IMR-90 (cell line): Measurements from ENCODE around the gene FGF7. TPM values are rescaled to one million over a fixed set of nuclear protein-coding genes. Genes with fewer than 3 reads are reported as not detected.

Experiments used
- ATAC-seq: fragments of 200-7000 bp; cut with Tn5 transposase; 2 replicates; pipeline ENCODE4 v1.9.1; 2020; ENCODE audit warnings: low read depth, mild to moderate bottlenecking, moderate library complexity
- BruUV-seq: library from RNA; stranded (reverse); fragments of 400-500 nt; replicated peaks from 2 replicates; lab custom pipeline; 2021; lab: Mats Ljungman, UMichigan
- CTCF ChIA-PET: fragments of 300-600 bp; formaldehyde crosslinking; extraction: SDS; loops from one replicate; lab custom pipeline; 2021; ENCODE audit warnings: antibody characterized with exemption; lab: Yijun Ruan, JAX
- POLR2A ChIA-PET: fragments of 300-600 bp; sonication (Branson Sonifier 250); formaldehyde crosslinking; loops from one replicate; lab custom pipeline; 2022; ENCODE audit warnings: antibody characterized with exemption; ENCODE audit not compliant: unreplicated experiment; lab: Charles Lee
- DNase-seq: peaks from one replicate; pipeline ENCODE4 v3.0.0; 2013
- H2AFZ ChIP-seq: replicated peaks from 2 replicates; pipeline ENCODE3; 2013; ENCODE audit warnings: low read length, mild to moderate bottlenecking; ENCODE audit not compliant: poor library complexity
- H2AK5ac ChIP-seq: 2 replicates; pipeline ENCODE4 v1.6.1; 2013; ENCODE audit warnings: low read depth, low read length, inconsistent platforms
- H2AK9ac ChIP-seq: replicated peaks from 2 replicates; pipeline ENCODE3; 2013; ENCODE audit warnings: mild to moderate bottlenecking, low read depth, low read length, moderate library complexity; ENCODE audit not compliant: poor library complexity
- H2BK120ac ChIP-seq: 2 replicates; pipeline ENCODE4 v1.6.1; 2013; ENCODE audit warnings: low read depth, low read length, inconsistent platforms
- H2BK15ac ChIP-seq: 3 replicates; pipeline ENCODE4 v1.6.1; 2013; ENCODE audit warnings: low read depth, low read length, inconsistent platforms
- H2BK20ac ChIP-seq: 2 replicates; pipeline ENCODE4 v1.6.1; 2013; ENCODE audit warnings: low read depth, mild to moderate bottlenecking, inconsistent platforms, low read length, moderate library complexity
- H2BK5ac ChIP-seq: 2 replicates; pipeline ENCODE4 v1.6.1; 2013; ENCODE audit warnings: mild to moderate bottlenecking, low read depth, low read length, inconsistent platforms; ENCODE audit not compliant: poor library complexity, severe bottlenecking
- H3K14ac ChIP-seq: replicated peaks from 2 replicates; pipeline ENCODE4 v1.6.1; 2013; ENCODE audit warnings: low read depth, low read length, inconsistent platforms
- H3K18ac ChIP-seq: 2 replicates; pipeline ENCODE4 v1.6.1; 2013; ENCODE audit warnings: low read depth, low read length, control low read depth
- H3K23ac ChIP-seq: 2 replicates; pipeline ENCODE4 v1.6.1; 2013; ENCODE audit warnings: low read depth, low read length, inconsistent platforms
- H3K27ac ChIP-seq: 2 replicates; pipeline ENCODE4 v1.5.1; 2013; ENCODE audit warnings: mild to moderate bottlenecking, control low read depth, low read length; ENCODE audit not compliant: insufficient read depth
- H3K27me3 ChIP-seq: 2 replicates; pipeline ENCODE4 v1.6.1; 2013; ENCODE audit warnings: low read length; ENCODE audit not compliant: control insufficient read depth, insufficient read depth
- H3K36me3 ChIP-seq: 2 replicates; pipeline ENCODE4 v1.6.1; 2013; ENCODE audit warnings: low read length, mixed read lengths; ENCODE audit not compliant: control insufficient read depth, insufficient read depth
- H3K4ac ChIP-seq: 2 replicates; pipeline ENCODE4 v1.6.1; 2013; ENCODE audit warnings: low read depth, low read length, inconsistent platforms
- H3K4me1 ChIP-seq: 2 replicates; pipeline ENCODE4 v1.6.1; 2013; ENCODE audit warnings: low read length, mixed read lengths; ENCODE audit not compliant: control insufficient read depth, insufficient read depth
- H3K4me2 ChIP-seq: 2 replicates; pipeline ENCODE4 v1.6.1; 2013; ENCODE audit warnings: low read depth, mild to moderate bottlenecking, control low read depth, low read length, moderate library complexity
- H3K4me3 ChIP-seq: 2 replicates; pipeline ENCODE4 v1.5.1; 2013; ENCODE audit warnings: low read depth, mild to moderate bottlenecking, control low read depth, low read length, moderate library complexity; ENCODE audit not compliant: insufficient read depth
- H3K56ac ChIP-seq: 2 replicates; pipeline ENCODE4 v1.6.1; 2013; ENCODE audit warnings: low read length, inconsistent platforms; ENCODE audit not compliant: insufficient read depth; ENCODE audit errors: extremely low read depth
- H3K79me1 ChIP-seq, 2 experiments: 2 replicates each; pipeline ENCODE4 v1.6.1; 2013; ENCODE audit warnings: low read length in 2 of 2, inconsistent platforms in 1 of 2, low read depth in 1 of 2
- H3K9ac ChIP-seq: 2 replicates; pipeline ENCODE4 v1.6.1; 2013; ENCODE audit warnings: low read depth, low read length, control low read depth
- H3K9me1 ChIP-seq: 2 replicates; pipeline ENCODE4 v1.6.1; 2013; ENCODE audit warnings: low read length, inconsistent platforms; ENCODE audit not compliant: insufficient read depth
- H3K9me3 ChIP-seq: 2 replicates; pipeline ENCODE4 v1.6.1; 2013; ENCODE audit warnings: low read length; ENCODE audit not compliant: control insufficient read depth, insufficient read depth
- H4K20me1 ChIP-seq: 2 replicates; pipeline ENCODE4 v1.6.1; 2013; ENCODE audit warnings: low read length, inconsistent platforms; ENCODE audit not compliant: insufficient read depth
- H4K5ac ChIP-seq: 2 replicates; pipeline ENCODE4 v1.6.1; 2013; ENCODE audit warnings: mild to moderate bottlenecking, low read depth, low read length, control low read depth
- H4K8ac ChIP-seq, 2 experiments: 2 replicates each; pipeline ENCODE4 v1.6.1; 2013; ENCODE audit warnings: low read depth in 2 of 2, low read length in 2 of 2, control low read depth in 1 of 2, inconsistent platforms in 1 of 2
- H4K91ac ChIP-seq: 2 replicates; pipeline ENCODE4 v1.6.1; 2013; ENCODE audit warnings: low read depth, low read length, inconsistent platforms; ENCODE audit not compliant: insufficient read depth
- CEBPB ChIP-seq: IDR thresholded peaks from 2 replicates; pipeline ENCODE4 v1.6.1; 2012; ENCODE audit warnings: low read depth, low read length, improper control_type of control experiment
- MAZ ChIP-seq: IDR thresholded peaks from 2 replicates; pipeline ENCODE4 v1.6.1; 2012; ENCODE audit warnings: low read depth, mild to moderate bottlenecking, low read length, improper control_type of control experiment, moderate library complexity, borderline replicate concordance
- WGBS, 2 experiments: methylation state at CpG; one replicate each; pipeline versions ENCODE4 v1.1.5 to v1.1.7; 2013; ENCODE audit warnings: missing lambda C conversion rate in 2 of 2; ENCODE audit not compliant: insufficient read length in 1 of 2; ENCODE audit errors: extremely low coverage in 2 of 2; 5-methylcytosine and 5-hydroxymethylcytosine counted together
- dilution Hi-C: fragments of 300-500 bp; cut with HindIII; formaldehyde crosslinking; loops from one replicate; pipeline ENCODE4 v1.14.3; 2018; ENCODE audit warnings: low sequenced_read_pairs; ENCODE audit not compliant: unreplicated experiment
- in situ Hi-C: fragments of 300-500 bp; cut with MboI; formaldehyde crosslinking; loops from 3 replicates; pipeline ENCODE4 v1.14.3; 2019; ENCODE audit warnings: low sequenced_read_pairs, inconsistent platforms, mixed read lengths
- intact Hi-C: fragments of 100-400 bp; cut with micrococcal nuclease; formaldehyde crosslinking; loops from 2 replicates; pipeline ENCODE4 v1.10.0; 2022
- polyA plus RNA-seq, 3 experiments: library from polyadenylated mRNA; depleted of rRNA; stranded (reverse); fragments of >200 nt; gene quantifications; 2 replicates each; pipeline ENCODE4 v1.2.3, GENCODE V29; 2012; ENCODE audit warnings: low replicate concordance in 1 of 3
- total RNA-seq: library from RNA; depleted of rRNA; stranded (reverse); fragments of >200 nt; gene quantifications from 2 replicates; pipeline ENCODE4 v1.2.3, GENCODE V29; 2012

The FGF7 gene
- total and polyA plus RNA-seq, 2 of the 4 experiments (the other 2 are of a cell fraction): 27.3 to 34.8 TPM

GRCh38 chr15:49490966-49491365, 67.9 kb downstream of the FGF7 start:
- Histone ChIP-seq H3K14ac (no peak overlapping the region), H2BK20ac (no peak overlapping the region), H2AFZ (no peak overlapping the region), H4K5ac (peak overlapping the region; percentile 81; the same call in 1 of the 2 replicates), H4K91ac (no peak overlapping the region), H2AK5ac (no peak overlapping the region), H3K79me1 (no peaks in the 10 kb centered on the region), H2BK15ac (no peak overlapping the region; the same call in 2 of the 3 replicates), H3K4me2 (no peak overlapping the region), H4K20me1 (no peaks in the 10 kb centered on the region), H3K4ac (no peak overlapping the region), H3K4me3 (no peak overlapping the region), H3K23ac (no peak overlapping the region), H3K9me3 (no peaks in the 10 kb centered on the region), H3K36me3 (peaks cover 4% of the 10 kb centered on the region; the same call in 1 of the 2 replicates), H3K9ac (no peak overlapping the region), H4K8ac (peak overlapping the region in 1 of 2 experiments; percentile 11; a peak in 1 of 4 replicates), H3K9me1 (no peaks in the 10 kb centered on the region), H3K18ac (peak overlapping the region; percentile 95), H3K27ac (peak overlapping the region; percentile 47; the same call in 1 of the 2 replicates), H3K27me3 (no peaks in the 10 kb centered on the region), H2BK120ac (no peak overlapping the region), H2BK5ac (peak overlapping the region; percentile 92), H2AK9ac (no peak overlapping the region), H3K4me1 (peaks cover 6% of the 10 kb centered on the region), H3K56ac (no peak overlapping the region)
- ChIA-PET POLR2A (no interaction called here), CTCF (no interaction called here)
- WGBS, 2 experiments: 100% methylated on average over 1 of the region's 1 CpG; no CpG with 5 or more reads in 1 of the 2 experiments
- ATAC-seq (no peak), DNase-seq (peak; percentile 38)
- in situ Hi-C loops (no loop called here), dilution Hi-C loops (no loop called here), intact Hi-C loops (loop anchor here (5.0 kb wide), 2 partner anchors 131 to 356 kb away; partner anchors contain the start of genes DTWD1 and FAM227B)
- BruUV-seq: no TSS peak
- TF ChIP-seq CEBPB (peak; percentile 70), MAZ (no peak)
